ENCODE data around the gene PCGF1. TPM values are rescaled to one million over a fixed set of nuclear protein-coding genes. Genes with fewer than 3 reads are reported as not detected.

PCGF1 gene
- total and polyA plus RNA-seq, 9 of the 15 experiments (the other 6 are each of a cell fraction or from before 2014, with no cell fraction given), result 20.3 to 45.7 (median 29.3) TPM

DNA sequence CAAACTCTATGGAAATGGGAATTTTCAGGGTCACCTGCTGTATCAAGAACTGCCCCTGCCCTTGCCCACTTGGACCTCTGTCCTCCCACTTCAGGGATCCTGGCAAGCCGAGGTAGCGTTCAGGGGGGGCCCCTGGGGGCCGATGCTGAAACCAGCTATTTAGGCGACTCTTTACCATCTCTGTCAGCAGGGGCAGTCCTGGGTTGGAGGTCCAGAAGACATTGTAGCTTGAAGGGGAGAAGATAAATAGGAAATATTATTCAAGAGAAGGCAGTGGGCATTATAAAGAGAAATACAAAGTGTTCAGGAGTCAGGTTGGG lies 44.7 kb downstream of the PCGF1 start:
- H3K4me3 ChIP-seq, result no peak overlapping the region

GRCh38 chr2:74462054-74462785 lies 45.3 kb downstream of the PCGF1 start:
- Histone ChIP-seq H3K27me3 (ENCODE audit: control insufficient read depth in 2 of 2, insufficient read depth in 2 of 2, low read length in 2 of 2) (no peaks in the 10 kb centered on the region), H3K9me3 (replicated peaks; ENCODE audit: control insufficient read depth, insufficient read depth, low read depth, low read length) (no peaks in the 10 kb centered on the region), H3K9ac (ENCODE audit: insufficient read depth in 1 of 2, low read depth in 2 of 2, low read length in 2 of 2) (no peak overlapping the region), H3K27ac (ENCODE audit: extremely low read depth, low read depth, low read length) (no peak overlapping the region), H4K20me1 (replicated peaks; ENCODE audit: control insufficient read depth, insufficient read depth, low read length) (no peaks in the 10 kb centered on the region; the same call in 1 of the 2 replicates), H3K4me1 (replicated peaks in 1 of 2; ENCODE audit: control insufficient read depth in 2 of 2, insufficient read depth in 2 of 2, low read length in 2 of 2) (peaks cover 5 to 49% of the 10 kb centered on the region in 2 experiments; a peak in 4 of 5 replicates), H2AFZ (ENCODE audit: low read depth, low read length) (no peak overlapping the region), H3K79me2 (ENCODE audit: control insufficient read depth, insufficient read depth, low read length) (peaks cover 21% of the 10 kb centered on the region), H3K4me3 (no peak overlapping the region), H3K36me3 (ENCODE audit: control insufficient read depth, insufficient read depth, low read length) (peaks cover 25% of the 10 kb centered on the region), H3K4me2 (ENCODE audit: insufficient read depth, low read length) (no peak overlapping the region), H3K9me1 (ENCODE audit: control insufficient read depth, insufficient read depth, low read length) (no peaks in the 10 kb centered on the region)
- no TSS peak for BruUV-seq (replicated peaks)
- CTCF ChIA-PET (ENCODE audit: low intra/inter-chr PET ratio), result no interaction called here
- DNase-seq (ENCODE audit: extremely low read depth in 1 of 4, low spot score in 3 of 4) (no peak), ATAC-seq (no peak), FAIRE-seq (no peak)
- in situ Hi-C loops (cut with MboI) (no loop called here), intact Hi-C loops (cut with micrococcal nuclease) (no loop called here)
- 96% methylated on average over 18 of the region's 20 CpGs for WGBS (ENCODE audit: insufficient coverage, low coverage, missing lambda C conversion rate)
- POLR2A ChIA-PET, result interaction anchor here (0.6 to 1.0 kb wide), 5 partner anchors 9 to 342 kb away, joined by 3 to 6 read pairs (median 3); no protein-coding TSS in a partner anchor
- TF ChIP-seq RBFOX2 (IDR thresholded peaks at IDR 0.05; ENCODE audit: low read depth, low read length), result peak; percentile 17
- TF ChIP-seq POLR2G (IDR thresholded peaks at IDR 0.05; ENCODE audit: low read depth, low read length), result peak; percentile 3; the same call in 1 of the 2 replicates
- TF ChIP-seq, protein P1, sequence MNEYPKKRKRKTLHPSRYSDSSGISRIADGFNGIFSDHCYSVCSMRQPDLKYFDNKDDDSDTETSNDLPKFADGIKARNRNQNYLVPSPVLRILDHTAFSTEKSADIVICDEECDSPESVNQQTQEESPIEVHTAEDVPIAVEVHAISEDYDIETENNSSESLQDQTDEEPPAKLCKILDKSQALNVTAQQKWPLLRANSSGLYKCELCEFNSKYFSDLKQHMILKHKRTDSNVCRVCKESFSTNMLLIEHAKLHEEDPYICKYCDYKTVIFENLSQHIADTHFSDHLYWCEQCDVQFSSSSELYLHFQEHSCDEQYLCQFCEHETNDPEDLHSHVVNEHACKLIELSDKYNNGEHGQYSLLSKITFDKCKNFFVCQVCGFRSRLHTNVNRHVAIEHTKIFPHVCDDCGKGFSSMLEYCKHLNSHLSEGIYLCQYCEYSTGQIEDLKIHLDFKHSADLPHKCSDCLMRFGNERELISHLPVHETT (CRISPR knock-in tag; conservative IDR thresholded peaks at IDR 0.05 in 1 of 2, IDR thresholded peaks at IDR 0.05 in 1 of 2), result no peak
- TF ChIP-seq ATF2 (CRISPR knock-in tag; IDR thresholded peaks at IDR 0.05), result no peak

More for the DNA sequence above, 44.7 kb downstream of the PCGF1 start:
- FAIRE-seq (no peak), DNase-seq (ENCODE audit: extremely low read depth in 1 of 4, low spot score in 3 of 4) (no peak), ATAC-seq (no peak)
- H3K9ac ChIP-seq (ENCODE audit: insufficient read depth in 1 of 2, low read depth in 2 of 2, low read length in 2 of 2), result no peak overlapping the region
- H3K36me3 ChIP-seq (ENCODE audit: control insufficient read depth, insufficient read depth, low read length), result peaks cover 25% of the 10 kb centered on the region
- H3K27ac ChIP-seq (ENCODE audit: extremely low read depth, low read depth, low read length), result no peak overlapping the region
- in situ Hi-C loops (cut with MboI) (no loop called here), intact Hi-C loops (cut with micrococcal nuclease) (no loop called here)
- TF ChIP-seq MCM5 (IDR thresholded peaks at IDR 0.05; ENCODE audit: low read depth), result no peak
- TF ChIP-seq KAT8 (IDR thresholded peaks at IDR 0.05; ENCODE audit: low read depth), result no peak
- TF ChIP-seq PTTG1 (tag; IDR thresholded peaks at IDR 0.05; ENCODE audit: low read depth), result no peak
- TF ChIP-seq PCBP2 (IDR thresholded peaks at IDR 0.05; ENCODE audit: low read depth, low read length, poor library complexity, severe bottlenecking), result no peak
- WGBS (ENCODE audit: insufficient coverage, low coverage, missing lambda C conversion rate), result 96% methylated on average over 4 of the region's 4 CpGs
- no peaks in the 10 kb centered on the region for H3K9me3 ChIP-seq (replicated peaks; ENCODE audit: control insufficient read depth, insufficient read depth, low read depth, low read length)
- BruUV-seq (replicated peaks), result no TSS peak
- H3K4me2 ChIP-seq (ENCODE audit: insufficient read depth, low read length), result no peak overlapping the region
- H3K79me2 ChIP-seq (ENCODE audit: control insufficient read depth, insufficient read depth, low read length), result peaks cover 21% of the 10 kb centered on the region
- ChIA-PET CTCF (ENCODE audit: low intra/inter-chr PET ratio) (interaction anchor here (0.6 kb wide), 1 partner anchor 63 kb away, joined by 3 read pairs; no protein-coding TSS in a partner anchor), POLR2A (no interaction called here)
- peaks cover 7 to 44% of the 10 kb centered on the region in 2 experiments; a peak in 4 of 5 replicates for H3K4me1 ChIP-seq (replicated peaks in 1 of 2; ENCODE audit: control insufficient read depth in 2 of 2, insufficient read depth in 2 of 2, low read length in 2 of 2)
- H2AFZ ChIP-seq (ENCODE audit: low read depth, low read length), result no peak overlapping the region
- no peaks in the 10 kb centered on the region for H3K27me3 ChIP-seq (ENCODE audit: control insufficient read depth in 2 of 2, insufficient read depth in 2 of 2, low read length in 2 of 2)
- no peaks in the 10 kb centered on the region; the same call in 1 of the 2 replicates for H4K20me1 ChIP-seq (replicated peaks; ENCODE audit: control insufficient read depth, insufficient read depth, low read length)
- no peaks in the 10 kb centered on the region for H3K9me1 ChIP-seq (ENCODE audit: control insufficient read depth, insufficient read depth, low read length)

Data from K562 (cell line).